Measurements from ENCODE around the gene CLSTN2.

DNA sequence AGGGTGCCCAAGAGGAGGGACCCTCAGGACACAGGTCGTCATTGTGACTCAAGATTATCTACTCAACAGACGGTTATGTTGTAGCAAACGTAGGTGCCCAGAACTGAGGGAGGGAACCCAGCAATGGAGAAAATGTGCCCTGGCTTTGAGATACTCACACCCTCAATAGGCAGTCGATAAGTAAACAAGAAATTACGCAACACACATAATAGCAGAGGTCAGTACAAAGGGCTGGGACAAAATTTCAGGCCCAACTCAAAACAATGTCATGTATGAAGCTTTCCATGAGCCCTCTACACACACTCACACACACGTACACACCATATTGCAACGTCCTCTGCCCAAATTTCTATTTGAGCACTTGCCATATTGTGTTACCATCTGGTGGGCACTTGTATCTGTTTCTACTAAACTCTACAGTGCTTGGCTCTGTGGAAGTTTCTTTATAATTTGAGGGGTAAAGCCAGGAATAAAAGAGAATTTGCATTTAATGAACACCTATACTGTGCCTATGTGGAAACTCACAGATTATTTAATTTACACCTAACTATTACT lies 628.3 kb downstream of the CLSTN2 start:
- TF ChIP-seq, protein P1, sequence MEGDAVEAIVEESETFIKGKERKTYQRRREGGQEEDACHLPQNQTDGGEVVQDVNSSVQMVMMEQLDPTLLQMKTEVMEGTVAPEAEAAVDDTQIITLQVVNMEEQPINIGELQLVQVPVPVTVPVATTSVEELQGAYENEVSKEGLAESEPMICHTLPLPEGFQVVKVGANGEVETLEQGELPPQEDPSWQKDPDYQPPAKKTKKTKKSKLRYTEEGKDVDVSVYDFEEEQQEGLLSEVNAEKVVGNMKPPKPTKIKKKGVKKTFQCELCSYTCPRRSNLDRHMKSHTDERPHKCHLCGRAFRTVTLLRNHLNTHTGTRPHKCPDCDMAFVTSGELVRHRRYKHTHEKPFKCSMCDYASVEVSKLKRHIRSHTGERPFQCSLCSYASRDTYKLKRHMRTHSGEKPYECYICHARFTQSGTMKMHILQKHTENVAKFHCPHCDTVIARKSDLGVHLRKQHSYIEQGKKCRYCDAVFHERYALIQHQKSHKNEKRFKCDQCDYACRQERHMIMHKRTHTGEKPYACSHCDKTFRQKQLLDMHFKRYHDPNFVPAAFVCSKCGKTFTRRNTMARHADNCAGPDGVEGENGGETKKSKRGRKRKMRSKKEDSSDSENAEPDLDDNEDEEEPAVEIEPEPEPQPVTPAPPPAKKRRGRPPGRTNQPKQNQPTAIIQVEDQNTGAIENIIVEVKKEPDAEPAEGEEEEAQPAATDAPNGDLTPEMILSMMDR (conservative IDR thresholded peaks at IDR 0.05 in 1 of 2, IDR thresholded peaks at IDR 0.05 in 1 of 2; ENCODE audit: extremely low read depth in 1 of 2, insufficient read depth in 1 of 2, low read depth in 1 of 2, low read length in 2 of 2) = no peak
- no peak for TF ChIP-seq EZH2 (IDR thresholded peaks at IDR 0.05; ENCODE audit: borderline replicate concordance, low read length)
